Measurements from ENCODE around the gene PLEKHO2.

The PLEKHO2 gene

GRCh38 chr15:64917211-64917610 lies 75.5 kb downstream of the PLEKHO2 start:
- no peak for DNase-seq
